ENCODE results near the gene RLF.

The RLF gene

GRCh38 chr1:40130892-40131291, 30.3 kb upstream of the RLF start:
- no peak for ATAC-seq
- TF ChIP-seq ZFP30 (CRISPR knock-in tag; IDR thresholded peaks at IDR 0.05) (no peak), ZNF8 (CRISPR knock-in tag; IDR thresholded peaks at IDR 0.05) (no peak), ZNF70 (CRISPR knock-in tag; IDR thresholded peaks at IDR 0.05) (no peak), PPARA (CRISPR knock-in tag; IDR thresholded peaks at IDR 0.05; ENCODE audit: borderline replicate concordance) (no peak), ISL1 (CRISPR knock-in tag; IDR thresholded peaks at IDR 0.05) (no peak), ZNF565 (CRISPR knock-in tag; conservative IDR thresholded peaks at IDR 0.05; ENCODE audit: low read depth) (no peak), OSR1 (CRISPR knock-in tag; IDR thresholded peaks at IDR 0.05) (no peak), TCF4 (CRISPR knock-in tag; IDR thresholded peaks at IDR 0.05; ENCODE audit: borderline replicate concordance) (no peak), ARNTL (CRISPR knock-in tag; IDR thresholded peaks at IDR 0.05; ENCODE audit: borderline replicate concordance, low read depth) (no peak), ZC3H10 (CRISPR knock-in tag; IDR thresholded peaks at IDR 0.05) (no peak), CSDC2 (CRISPR knock-in tag; IDR thresholded peaks at IDR 0.05) (no peak), BACH2 (CRISPR knock-in tag; IDR thresholded peaks at IDR 0.05; ENCODE audit: borderline replicate concordance) (no peak)
- TF ChIP-seq, protein P1, sequence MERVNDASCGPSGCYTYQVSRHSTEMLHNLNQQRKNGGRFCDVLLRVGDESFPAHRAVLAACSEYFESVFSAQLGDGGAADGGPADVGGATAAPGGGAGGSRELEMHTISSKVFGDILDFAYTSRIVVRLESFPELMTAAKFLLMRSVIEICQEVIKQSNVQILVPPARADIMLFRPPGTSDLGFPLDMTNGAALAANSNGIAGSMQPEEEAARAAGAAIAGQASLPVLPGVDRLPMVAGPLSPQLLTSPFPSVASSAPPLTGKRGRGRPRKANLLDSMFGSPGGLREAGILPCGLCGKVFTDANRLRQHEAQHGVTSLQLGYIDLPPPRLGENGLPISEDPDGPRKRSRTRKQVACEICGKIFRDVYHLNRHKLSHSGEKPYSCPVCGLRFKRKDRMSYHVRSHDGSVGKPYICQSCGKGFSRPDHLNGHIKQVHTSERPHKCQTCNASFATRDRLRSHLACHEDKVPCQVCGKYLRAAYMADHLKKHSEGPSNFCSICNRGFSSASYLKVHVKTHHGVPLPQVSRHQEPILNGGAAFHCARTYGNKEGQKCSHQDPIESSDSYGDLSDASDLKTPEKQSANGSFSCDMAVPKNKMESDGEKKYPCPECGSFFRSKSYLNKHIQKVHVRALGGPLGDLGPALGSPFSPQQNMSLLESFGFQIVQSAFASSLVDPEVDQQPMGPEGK (CRISPR knock-in tag; IDR thresholded peaks at IDR 0.05; ENCODE audit: borderline replicate concordance) = no peak
- TF ChIP-seq, protein P2, sequence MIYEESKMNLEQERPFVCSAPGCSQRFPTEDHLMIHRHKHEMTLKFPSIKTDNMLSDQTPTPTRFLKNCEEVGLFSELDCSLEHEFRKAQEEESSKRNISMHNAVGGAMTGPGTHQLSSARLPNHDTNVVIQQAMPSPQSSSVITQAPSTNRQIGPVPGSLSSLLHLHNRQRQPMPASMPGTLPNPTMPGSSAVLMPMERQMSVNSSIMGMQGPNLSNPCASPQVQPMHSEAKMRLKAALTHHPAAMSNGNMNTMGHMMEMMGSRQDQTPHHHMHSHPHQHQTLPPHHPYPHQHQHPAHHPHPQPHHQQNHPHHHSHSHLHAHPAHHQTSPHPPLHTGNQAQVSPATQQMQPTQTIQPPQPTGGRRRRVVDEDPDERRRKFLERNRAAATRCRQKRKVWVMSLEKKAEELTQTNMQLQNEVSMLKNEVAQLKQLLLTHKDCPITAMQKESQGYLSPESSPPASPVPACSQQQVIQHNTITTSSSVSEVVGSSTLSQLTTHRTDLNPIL (CRISPR knock-in tag; IDR thresholded peaks at IDR 0.05; ENCODE audit: low read depth) = no peak
- TF ChIP-seq, protein P3, sequence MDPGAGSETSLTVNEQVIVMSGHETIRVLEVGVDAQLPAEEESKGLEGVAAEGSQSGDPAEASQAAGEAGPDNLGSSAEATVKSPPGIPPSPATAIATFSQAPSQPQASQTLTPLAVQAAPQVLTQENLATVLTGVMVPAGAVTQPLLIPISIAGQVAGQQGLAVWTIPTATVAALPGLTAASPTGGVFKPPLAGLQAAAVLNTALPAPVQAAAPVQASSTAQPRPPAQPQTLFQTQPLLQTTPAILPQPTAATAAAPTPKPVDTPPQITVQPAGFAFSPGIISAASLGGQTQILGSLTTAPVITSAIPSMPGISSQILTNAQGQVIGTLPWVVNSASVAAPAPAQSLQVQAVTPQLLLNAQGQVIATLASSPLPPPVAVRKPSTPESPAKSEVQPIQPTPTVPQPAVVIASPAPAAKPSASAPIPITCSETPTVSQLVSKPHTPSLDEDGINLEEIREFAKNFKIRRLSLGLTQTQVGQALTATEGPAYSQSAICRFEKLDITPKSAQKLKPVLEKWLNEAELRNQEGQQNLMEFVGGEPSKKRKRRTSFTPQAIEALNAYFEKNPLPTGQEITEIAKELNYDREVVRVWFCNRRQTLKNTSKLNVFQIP (CRISPR knock-in tag; IDR thresholded peaks at IDR 0.05; ENCODE audit: borderline replicate concordance, low read depth) = no peak

DNA sequence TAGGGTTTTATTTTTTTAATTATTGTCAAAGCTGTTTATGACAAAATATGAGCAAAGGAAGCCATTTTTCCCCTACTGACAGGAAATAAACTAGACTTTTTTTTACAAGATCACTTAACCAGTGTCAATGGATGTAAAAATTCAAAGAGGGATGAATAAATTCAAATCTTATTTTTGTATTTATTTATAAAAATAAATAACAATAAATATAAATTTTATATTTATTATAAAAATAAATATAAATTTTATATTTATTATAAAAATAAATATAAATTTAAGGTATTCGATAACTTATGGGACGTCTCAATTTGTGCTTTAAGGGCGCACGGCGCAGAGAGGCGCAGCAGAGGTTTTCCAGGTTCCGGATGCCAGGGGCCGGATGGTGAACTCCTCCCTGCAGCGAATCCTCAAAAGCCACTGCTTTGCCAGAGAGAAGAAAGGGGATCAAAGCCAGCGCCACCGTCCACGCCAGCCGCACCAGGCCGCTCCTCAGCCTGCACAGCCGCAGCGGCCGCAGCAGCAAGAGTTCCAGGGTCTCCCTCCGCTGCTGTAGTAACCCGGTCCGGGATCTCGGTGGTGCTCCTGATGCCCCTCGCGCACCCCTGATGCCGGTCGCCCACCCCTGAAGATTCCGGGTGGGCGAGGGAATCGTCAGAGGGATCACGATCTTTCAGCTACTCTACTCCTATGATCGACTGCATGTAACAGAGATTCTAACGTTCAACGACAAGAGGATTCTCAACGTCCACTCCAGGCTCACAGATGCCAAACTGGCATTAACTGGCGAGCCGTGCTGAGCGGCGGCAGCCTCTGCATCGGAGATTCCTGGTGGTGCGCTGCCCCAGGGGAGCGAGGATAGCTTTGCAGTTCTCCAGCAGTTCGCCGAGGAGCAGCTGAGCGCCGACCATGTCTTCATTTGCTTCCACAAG, 28.5 kb upstream of the RLF start:
- TF ChIP-seq GLIS3 (CRISPR knock-in tag; IDR thresholded peaks at IDR 0.05) (no peak), BACH2 (CRISPR knock-in tag; IDR thresholded peaks at IDR 0.05; ENCODE audit: borderline replicate concordance) (no peak), ISL1 (CRISPR knock-in tag; IDR thresholded peaks at IDR 0.05) (no peak), PPARA (CRISPR knock-in tag; IDR thresholded peaks at IDR 0.05; ENCODE audit: borderline replicate concordance) (no peak), SNAI2 (CRISPR knock-in tag; IDR thresholded peaks at IDR 0.05) (no peak), ZNF70 (CRISPR knock-in tag; IDR thresholded peaks at IDR 0.05) (no peak), OSR1 (CRISPR knock-in tag; IDR thresholded peaks at IDR 0.05) (no peak), ESRRG (CRISPR knock-in tag; IDR thresholded peaks at IDR 0.05) (no peak), CSDC2 (CRISPR knock-in tag; IDR thresholded peaks at IDR 0.05) (no peak), ZNF8 (CRISPR knock-in tag; IDR thresholded peaks at IDR 0.05) (no peak), ARNTL (CRISPR knock-in tag; IDR thresholded peaks at IDR 0.05; ENCODE audit: borderline replicate concordance, low read depth) (no peak), ZNF565 (CRISPR knock-in tag; conservative IDR thresholded peaks at IDR 0.05; ENCODE audit: low read depth) (no peak)
- TF ChIP-seq, protein P2 (CRISPR knock-in tag; IDR thresholded peaks at IDR 0.05; ENCODE audit: low read depth) = no peak
- TF ChIP-seq, protein P3 (CRISPR knock-in tag; IDR thresholded peaks at IDR 0.05; ENCODE audit: borderline replicate concordance, low read depth) = no peak
- ATAC-seq = no peak

GRCh38 chr1:40133312-40133665, 27.9 kb upstream of the RLF start:
- no peak for ATAC-seq
- TF ChIP-seq ZFP3 (CRISPR knock-in tag; IDR thresholded peaks at IDR 0.05) = no peak
- no peak for TF ChIP-seq BACH2 (CRISPR knock-in tag; IDR thresholded peaks at IDR 0.05; ENCODE audit: borderline replicate concordance)
- TF ChIP-seq ARNTL (CRISPR knock-in tag; IDR thresholded peaks at IDR 0.05; ENCODE audit: borderline replicate concordance, low read depth) = no peak
- TF ChIP-seq ZNF565 (CRISPR knock-in tag; conservative IDR thresholded peaks at IDR 0.05; ENCODE audit: low read depth) = no peak
- TF ChIP-seq, protein P3 (CRISPR knock-in tag; IDR thresholded peaks at IDR 0.05; ENCODE audit: borderline replicate concordance, low read depth) = no peak
- no peak for TF ChIP-seq TSHZ2 (CRISPR knock-in tag; IDR thresholded peaks at IDR 0.05)
- TF ChIP-seq TOX (CRISPR knock-in tag; IDR thresholded peaks at IDR 0.05; ENCODE audit: borderline replicate concordance) = no peak
- TF ChIP-seq ZC3H10 (CRISPR knock-in tag; IDR thresholded peaks at IDR 0.05) = no peak
- no peak for TF ChIP-seq OSR1 (CRISPR knock-in tag; IDR thresholded peaks at IDR 0.05)
- no peak for TF ChIP-seq ZNF8 (CRISPR knock-in tag; IDR thresholded peaks at IDR 0.05)

Measured in SK-N-SH treated with all-trans-retinoic acid at 6 μM for 48 hours (cell line).